Measurements from ENCODE around the gene TMTC2.

Gene TMTC2

DNA sequence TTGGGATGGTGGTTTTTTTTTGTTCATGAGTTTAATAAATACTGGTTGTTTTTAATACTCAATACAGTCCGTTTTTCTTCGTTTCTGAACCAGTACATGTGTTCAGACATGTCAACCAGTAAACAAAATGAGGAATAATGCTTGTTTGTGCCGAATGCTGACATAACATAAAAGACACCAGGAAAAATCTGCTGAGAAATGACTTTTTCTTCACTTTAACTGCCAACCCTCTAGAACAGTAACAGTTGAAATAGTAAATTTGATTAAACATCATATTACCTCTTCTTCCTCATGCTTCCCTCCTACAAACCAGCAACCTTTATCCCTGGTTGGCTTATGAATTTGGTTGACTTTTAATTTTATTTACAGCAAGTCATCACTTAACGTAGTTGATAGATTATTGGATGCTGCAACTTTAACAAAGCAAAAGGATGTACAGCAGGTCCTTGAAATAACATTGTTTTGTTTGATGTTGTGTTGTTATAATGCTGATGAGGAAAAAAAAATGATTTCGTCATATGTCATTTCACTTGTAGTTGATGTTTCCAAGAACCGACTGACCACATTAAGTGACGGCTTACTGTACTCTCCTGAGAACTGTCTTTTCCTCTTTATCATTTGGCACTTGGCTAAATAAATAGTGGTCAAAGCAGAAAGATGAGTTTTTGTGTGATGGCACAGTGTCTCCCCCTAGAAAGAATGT is 340.5 kb downstream of the TMTC2 start:
- no peak for DNase-seq

DNA sequence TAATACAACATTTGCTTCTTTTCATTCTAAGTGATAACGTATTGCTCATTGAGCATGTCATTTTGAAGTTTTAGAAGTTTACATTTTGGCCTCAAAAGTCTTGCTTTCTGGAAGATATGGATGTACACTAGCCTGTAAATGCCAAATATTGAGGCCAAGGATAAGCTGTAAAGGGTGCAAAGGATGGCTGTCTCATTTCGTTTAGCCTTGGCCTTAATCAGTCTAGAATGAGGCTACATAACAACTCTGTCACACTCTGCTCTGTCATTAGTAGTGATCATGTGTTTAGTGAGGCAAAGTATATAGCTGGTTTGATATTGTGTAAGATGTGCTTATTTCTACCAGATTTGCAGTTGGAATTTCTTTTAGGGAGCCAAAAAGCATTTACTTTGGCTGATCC is 344.5 kb downstream of the TMTC2 start:
- no peak for DNase-seq

DNA sequence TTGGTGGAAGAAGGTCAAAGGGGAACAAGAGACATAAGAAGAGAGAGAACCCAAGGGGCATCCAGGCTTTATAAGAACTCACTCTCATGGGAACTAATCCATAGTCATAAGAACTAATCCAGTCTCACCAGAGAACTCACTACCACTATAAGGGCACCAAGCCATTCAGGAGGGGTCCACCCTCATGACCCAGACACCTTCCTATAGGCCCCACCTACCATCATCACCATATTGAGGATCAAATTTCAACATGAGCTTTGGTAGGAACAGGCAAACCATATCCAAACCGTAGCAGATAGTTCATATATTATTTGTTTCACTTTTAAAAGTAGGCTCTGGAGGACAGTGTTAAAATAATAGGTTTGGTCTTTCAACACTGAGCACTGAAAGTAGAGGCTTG is 350.1 kb downstream of the TMTC2 start:
- no peak for DNase-seq

DNA sequence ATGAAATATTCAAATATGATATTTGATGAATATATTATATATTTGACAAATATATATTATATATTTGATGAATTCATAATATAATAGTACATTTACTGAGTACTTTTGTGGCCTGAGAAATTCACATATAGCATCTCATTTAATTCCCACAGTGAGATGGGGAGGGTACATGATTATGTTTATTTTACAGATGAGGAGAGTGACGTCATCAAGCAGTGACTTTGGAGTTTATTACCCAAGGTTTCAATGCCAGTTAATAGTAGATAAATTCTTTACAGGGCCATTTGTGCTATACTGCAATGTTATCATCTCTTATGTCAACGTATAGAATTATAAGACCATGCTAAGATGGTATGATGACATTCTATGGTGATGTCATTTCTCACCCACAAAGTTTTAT is 352.7 kb downstream of the TMTC2 start:
- no peak for DNase-seq

DNA sequence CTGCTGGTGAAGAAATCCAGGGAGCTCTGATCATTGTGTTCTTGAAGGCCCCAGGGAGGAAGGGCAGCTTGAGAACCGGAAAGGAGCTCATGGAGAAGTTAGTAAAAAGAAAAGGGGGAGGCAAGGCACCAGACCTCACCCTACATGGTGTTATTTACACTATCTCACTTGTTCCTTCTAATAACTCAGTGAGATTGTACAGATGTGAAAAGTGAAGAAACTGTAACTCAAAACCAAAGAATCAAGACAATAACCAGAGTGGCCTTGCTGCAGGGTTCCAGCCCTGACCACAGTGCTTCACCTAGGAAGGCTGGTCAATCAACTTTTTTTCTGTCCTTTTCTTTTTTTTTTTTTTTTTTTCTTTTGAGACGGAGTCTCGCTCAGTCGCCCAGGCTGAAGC is 353.6 kb downstream of the TMTC2 start:
- no peak for DNase-seq

DNA sequence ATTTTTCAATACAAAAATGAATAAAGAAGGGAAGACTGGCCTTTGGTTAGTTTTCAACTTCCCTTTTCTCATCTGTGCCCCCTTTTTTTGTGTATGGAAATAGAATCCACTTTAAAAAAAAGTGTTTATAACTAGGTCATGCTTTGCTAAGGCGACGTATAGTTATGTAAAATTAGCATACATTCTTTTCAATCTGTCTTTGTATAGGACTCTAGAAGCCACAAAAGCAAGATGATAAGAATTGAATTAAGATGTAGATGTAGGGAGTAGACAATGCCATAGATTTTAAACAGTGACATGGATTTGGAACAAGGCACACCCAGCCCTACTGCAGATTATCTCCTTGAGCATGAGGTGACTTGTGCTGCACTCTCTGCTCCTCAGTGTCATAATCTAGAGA is 354.3 kb downstream of the TMTC2 start:
- no peak for DNase-seq

DNA sequence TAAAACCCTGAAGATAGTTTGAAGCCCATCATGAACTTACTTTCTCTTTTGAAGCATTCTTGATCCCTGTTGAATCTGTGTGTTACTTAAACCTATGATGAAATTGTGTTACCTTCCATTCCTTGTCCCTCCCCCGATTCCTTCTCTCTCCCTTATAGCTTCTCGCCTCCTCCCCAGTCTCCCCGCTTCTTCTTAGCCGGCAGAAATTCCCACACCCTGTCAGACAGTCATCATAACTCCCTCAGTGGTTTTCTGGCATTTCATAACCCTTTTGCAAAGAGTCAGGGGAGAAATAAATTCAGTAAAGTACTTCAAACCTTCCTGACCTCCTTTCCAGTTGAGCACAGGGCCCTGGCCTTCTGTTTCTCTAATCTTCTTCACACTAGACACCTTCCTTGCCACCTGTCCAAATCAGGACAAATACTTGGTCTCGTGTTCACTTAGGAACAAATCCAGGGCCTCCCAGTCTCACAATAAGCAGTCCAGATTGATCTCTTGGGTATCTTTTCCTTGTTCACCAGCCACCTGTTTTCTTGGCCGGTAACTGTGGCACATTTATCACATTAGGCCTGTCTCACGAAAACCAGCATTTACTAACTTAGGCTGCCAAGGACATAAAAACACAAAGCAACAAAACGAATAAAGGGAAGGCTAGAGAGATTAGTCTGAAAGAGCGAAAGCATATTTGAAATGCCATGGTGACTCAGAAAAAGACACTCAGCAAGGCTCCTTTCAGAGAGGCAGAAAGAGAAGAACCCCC is 355.9 kb downstream of the TMTC2 start:
- DNase-seq: no peak

DNA sequence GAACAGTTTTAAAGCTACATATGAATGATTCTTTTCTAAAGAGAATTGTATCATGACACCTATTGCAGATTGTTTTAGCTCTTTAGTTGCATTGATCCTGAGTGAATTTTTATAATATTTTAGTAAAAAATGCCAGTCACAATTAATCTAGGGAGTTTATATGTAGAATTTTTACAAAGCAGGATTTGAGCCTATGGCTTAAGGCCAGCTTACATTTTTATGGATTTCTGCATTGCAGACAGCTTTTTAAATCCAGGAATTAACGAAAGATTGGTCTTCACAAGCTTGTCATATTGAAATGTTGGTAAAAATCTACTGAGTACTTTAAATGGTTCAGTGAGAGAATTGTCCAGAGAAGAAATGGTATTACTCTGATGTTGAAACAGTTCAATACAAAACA is 358.0 kb downstream of the TMTC2 start:
- DNase-seq: no peak

DNA sequence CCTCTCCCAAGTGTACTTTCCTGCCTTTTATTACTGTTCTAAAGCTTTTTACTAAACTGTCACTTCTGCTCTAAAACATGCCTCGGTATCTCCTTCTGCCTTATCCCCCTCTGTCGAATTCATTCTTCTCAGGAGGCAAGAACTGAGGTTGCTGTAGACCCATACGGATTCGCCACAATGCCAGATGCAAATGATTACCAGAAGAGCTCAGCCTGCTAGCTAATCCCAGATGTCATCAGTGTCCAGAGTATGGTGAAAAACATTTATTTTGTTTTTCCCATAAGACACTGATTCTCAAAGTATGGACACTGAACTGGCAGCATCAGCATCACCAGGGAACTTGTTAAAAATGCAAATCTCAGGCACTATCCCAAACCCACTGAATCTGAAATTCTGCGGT is 359.3 kb downstream of the TMTC2 start:
- DNase-seq: no peak

DNA sequence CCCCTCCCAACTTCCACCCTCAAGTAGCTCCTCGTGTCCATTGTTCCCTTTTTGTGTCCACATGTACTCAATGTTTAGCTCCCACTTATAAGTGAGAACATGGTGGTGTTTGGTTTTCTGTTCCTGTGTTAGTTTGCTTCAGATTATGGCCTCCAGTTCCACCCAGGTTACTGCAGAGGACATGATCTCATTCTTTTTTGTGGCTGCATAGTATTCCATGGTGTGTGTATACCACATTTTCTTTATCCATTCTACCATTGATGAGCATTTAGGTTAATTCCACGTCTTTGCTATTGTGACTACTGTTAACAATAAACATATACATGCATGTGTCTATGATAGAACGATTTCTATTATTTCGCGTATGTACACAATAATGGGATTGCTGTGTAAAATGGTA is 362.6 kb downstream of the TMTC2 start:
- no peak for DNase-seq

DNA sequence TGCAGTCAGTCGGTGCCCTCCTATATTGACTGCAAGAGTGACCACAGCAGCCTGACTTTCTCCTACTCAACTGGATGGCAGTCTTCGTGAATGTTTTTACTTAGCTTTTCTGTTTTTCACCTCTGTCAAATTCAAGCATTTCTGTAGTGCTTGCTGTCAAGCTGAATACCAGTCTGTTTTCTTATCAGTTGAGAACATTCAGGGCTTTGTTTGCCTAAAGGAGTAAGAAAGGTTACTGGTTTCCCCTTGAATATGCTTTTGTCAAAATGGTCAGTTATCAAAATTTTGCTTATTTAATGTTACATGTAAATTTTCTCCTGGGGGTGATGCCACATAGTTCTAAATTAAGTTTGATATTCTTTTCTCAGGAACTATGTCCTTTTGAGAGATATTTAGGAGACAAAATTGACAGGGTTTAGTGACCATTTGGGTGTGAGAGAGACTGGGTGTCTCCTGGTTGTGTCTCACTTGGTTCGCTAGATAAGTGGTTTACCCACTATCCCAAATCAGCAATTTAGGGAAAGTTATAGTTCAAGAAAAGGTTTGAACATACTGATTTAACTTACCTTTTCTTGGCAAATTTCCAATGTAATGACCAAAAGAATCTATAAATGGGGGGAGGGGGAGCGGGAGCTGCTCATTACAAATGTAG is 366.3 kb downstream of the TMTC2 start:
- DNase-seq: no peak

DNA sequence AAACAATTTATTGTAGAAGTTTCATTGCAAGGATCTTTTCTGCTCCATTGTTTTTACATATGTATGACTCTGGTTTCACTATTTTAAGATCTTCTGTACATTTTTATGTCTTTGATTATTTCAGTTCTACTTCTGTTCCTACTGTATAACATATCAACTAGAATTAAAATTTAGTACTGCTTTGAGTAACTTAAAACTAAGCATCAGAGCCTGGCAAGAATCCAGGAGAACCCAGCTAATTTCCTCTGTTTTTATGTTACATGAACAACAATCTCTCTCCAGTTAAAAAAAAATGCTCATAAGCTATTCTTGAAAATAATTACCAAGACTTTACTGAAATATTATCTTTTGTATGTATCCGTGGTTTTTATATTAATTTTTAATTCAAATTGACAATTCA is 370.7 kb downstream of the TMTC2 start:
- DNase-seq: no peak

DNA sequence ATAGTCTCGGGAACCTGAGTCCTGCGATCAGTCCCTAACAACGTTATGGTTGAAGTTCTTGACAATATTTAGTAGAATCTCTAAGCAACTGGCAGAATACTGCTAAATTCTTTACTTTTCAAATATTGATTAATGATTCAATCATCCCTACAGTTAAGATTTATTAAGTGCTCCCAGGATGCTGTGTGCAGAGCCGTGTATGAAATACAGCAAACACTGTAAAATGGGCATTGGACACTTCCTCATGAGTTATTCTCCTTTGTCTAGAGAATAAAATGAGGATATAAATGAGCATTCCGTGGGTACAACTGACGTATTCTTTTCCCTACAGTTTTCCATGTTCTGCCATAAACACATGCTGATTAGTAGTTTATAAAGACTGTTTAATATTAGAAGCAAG is 372.4 kb downstream of the TMTC2 start:
- DNase-seq: no peak

DNA sequence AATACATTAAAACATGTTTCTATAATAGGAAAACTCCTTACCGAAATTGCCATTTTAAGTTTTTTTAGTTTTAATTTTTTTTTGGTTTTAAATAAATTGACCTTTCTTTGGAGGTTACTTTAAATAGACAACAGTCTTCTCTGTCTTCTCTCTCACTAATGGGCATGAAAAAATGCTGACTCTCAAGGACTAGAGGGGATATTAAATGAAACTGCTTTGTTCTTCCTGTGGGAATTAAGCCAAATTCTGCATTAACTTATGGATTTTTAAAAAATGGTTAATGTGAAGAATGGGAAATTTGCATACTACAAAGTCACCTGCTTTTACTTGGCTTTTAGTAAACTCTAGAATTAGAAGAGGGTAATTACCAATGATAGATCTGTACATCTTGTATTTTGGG is 378.9 kb downstream of the TMTC2 start:
- no peak for DNase-seq

DNA sequence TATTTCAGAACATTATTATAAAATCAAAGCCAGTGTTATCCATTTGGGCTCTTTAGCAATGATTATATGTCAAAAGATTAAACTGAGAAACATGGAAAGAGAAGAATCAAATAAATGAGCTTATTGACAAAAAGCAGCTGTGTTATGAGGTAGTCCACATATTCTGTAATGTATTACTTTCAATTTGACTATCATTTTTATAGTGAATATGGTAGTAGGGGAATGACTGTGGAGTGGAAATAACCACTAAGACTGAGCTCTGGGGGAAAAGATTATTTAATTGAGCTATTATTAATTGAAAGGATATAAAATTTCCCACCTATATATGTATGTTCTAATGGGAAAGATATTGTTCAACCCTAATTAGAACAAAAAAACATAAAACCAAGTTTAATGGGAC is 381.3 kb downstream of the TMTC2 start:
- DNase-seq: no peak

DNA sequence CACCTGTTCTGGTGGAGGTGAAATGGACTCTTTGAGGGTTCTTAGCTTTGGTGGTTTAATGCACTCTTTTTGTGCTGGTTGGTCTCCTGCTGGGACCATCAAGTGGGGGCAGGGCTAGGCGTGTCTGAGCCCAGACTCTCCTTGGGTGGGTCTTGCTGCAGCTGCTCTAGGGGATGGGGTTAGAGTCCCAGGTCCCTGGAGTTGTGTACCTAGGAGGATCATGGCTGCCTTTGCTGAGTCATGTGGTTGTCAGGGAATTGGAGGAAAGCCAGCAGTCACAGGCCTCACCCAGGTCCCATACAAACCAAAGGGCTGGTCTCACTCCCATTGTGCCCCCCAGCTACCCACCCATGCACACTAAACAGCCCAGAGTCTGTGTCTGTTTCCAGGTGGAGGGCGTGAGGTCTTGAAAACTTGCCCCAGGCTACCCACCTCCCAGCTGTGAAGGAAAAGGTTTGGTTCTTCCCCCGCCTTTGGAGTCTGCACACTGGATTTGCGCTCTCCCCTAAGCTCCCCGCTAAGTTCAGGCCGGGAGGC is 387.7 kb downstream of the TMTC2 start:
- DNase-seq: no peak

DNA sequence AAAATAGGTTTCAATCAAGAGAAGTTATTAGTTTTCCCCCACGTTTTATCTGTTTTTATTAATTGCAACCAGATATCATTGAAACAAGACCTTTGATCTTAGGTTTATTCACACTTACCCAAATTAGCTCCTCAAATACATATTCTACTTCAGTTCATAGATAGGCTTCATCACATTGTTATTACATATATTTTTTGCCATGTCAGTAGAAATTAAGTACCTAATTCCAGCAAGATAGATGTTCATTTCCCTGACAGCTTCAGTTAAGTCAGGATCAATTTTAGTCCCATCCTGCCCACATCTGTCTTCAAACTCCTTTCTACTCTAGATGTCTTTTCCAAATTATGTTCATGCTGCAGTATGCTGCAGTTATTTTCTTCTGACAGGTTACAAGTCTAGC is 388.8 kb downstream of the TMTC2 start:
- no peak for DNase-seq

DNA sequence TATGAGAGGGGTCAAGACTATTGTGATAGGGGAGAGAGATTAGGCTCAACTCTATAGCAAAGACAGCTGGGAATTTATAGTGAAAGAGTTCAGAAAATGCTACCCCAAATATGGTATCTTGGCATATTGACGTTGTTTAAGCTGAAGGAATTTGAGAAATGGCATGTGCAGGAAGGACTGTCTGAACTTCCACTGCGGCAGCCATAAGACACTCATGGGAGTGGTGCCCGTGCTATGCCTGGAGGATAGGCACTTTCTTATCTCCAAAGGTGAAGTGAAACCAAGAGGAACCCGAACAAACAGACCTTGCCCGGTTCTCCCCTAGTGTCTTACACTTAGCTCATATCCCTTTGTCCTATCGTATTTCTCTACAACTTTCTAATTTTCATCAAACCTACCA is 390.3 kb downstream of the TMTC2 start:
- no peak for DNase-seq

DNA sequence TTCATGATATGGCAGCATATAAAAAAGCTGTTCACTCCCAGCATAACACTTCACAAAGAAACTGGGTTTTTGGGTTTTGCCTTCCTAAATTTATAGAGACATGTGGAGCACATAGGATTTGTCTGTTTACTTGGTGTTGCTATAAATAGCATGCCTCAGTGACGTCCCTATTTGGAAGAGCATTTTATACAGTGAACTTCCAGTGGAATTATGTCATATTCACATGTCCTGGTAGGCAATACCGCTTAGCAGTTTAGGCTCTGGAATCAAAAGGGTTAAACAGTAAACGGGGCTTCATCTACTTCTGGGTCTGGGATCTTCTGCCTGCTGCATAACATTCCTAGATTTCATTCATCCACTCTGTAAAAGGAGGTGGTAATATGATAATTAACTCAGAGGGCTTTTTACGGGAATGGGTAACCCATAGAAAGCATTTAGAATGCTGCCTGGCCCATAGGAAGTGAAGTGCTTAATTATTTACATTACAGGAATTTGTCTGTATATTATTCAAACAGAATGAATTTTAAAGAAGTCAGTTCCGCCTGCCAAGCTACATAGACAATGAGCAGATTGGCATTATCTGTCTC is 396.1 kb downstream of the TMTC2 start:
- DNase-seq: no peak

DNA sequence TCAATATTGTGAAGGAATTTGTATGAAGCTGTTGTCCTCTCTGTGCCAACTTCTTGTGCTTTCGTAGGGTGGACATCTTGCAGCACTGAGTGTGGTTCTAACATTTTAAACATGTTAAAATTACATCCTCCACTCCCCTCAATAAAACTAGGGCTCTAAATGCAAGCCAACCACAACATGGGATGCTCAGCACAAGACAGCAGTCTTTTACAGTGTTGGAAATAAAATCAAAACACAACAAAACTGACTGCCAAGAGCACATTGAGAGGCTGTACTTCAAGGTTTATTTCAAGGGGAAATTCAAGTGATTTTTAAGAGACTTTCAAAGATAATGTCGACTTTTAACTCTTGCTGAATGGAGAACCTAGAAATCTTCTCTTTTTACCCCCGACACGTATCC is 396.9 kb downstream of the TMTC2 start:
- DNase-seq: no peak

DNA sequence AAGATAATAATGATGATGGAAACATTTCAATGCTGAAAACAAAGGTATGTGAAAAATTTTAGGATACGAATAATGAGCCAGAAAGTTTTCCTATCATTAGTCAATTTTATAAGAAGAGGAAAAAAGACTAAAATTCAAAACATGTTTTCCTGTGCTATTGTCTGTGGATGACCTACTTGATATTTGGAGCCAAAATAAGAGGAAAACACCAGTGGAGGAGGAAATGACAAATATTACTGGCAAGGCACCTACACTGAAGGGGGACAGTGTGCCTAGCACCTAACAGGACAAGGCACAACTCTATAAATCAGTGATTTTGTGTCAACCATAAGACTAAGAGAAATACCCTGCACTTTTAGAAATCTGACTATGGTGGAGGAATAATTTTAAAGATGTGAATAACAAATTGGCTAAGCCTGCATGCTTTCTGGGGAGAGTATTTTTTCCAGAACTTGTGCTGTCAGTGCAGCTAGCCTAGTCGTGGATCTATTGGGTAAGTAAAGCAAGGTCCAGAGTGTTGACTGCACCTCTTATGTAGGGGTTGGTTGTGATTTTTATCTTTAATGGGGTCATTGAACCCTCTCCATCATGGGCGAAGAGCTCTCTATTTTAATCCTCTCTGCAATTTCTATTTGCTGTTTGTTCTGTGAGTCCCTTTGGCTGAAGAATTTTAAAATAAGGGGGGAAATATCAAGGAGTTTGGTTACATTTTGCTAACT is 398.0 kb downstream of the TMTC2 start:
- no peak for DNase-seq

DNA sequence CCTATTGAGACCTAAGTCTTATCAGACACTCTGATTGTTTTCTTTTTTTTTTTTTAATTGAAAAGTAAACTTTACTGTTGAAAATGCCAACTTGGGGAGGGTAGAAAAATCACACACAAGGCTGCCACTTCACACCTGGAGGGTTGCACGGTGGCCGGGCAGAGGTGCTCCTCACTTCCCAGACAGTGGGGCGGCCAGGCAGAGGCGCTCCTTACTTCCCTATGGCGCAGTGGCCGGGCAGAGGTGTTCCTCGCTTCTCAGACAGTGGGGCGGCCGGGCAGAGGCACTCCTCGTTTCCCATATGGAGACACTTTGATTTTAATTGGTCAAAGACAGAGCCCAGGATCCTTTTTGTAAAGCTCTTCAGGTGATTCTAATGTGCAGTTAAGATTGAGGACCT is 399.3 kb downstream of the TMTC2 start:
- DNase-seq: no peak

DNA sequence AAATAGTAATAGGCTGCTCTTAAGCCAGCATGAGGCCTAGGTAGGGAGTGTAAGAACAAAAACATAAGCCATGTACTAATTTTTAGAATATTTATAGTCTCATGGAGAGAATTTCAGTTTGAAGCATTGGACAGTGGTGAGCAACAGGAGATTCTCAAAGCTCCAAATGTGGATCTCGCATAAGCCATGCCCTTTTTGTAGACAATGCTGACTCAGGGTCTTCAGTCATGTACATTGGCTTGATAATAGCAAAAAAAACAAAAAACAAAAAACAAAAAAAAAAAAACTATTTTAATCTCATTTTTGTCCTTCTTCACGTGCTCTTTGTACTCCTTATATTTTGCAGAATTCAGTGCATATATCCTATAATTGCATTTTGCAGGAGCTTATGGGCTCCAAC is 402.9 kb downstream of the TMTC2 start:
- DNase-seq: no peak
